Common myeloid progenitor, CD34-positive (primary cell): ENCODE results near the gene MT2A.
A peak's percentile ranks its signal among the peaks of the same experiment; 100 is the strongest.

ENCODE experiments used
- CTCF ChIA-PET: fragments of 350-600 bp; sonication (Branson Sonifier 250); formaldehyde crosslinking; loops from one replicate; lab custom pipeline; 2021; ENCODE audit warnings: antibody characterized with exemption; lab: Charles Lee
- POLR2A ChIA-PET: fragments of 350-600 bp; sonication (Branson Sonifier 250); formaldehyde crosslinking; loops from one replicate; lab custom pipeline; 2021; ENCODE audit warnings: antibody characterized with exemption; lab: Charles Lee
- DNase-seq, 3 donors: peaks; one replicate each; pipeline versions ENCODE4 v3.0.0 to v3.0.0-alpha.2; 2013
- H3K27ac ChIP-seq, 2 experiments: 1 replicate in 1 of 2; 2 replicates in 1 of 2; pipeline ENCODE4 v1.7.0; 2013; ENCODE audit warnings: inconsistent platforms in 2 of 2, low read length in 2 of 2, mild to moderate bottlenecking in 2 of 2, low read depth in 1 of 2, moderate library complexity in 1 of 2; ENCODE audit not compliant: severe bottlenecking in 2 of 2, insufficient read depth in 1 of 2, poor library complexity in 1 of 2
- H3K27me3 ChIP-seq, 5 experiments: replicated peaks in 2 of 5; 1 replicate in 3 of 5; 2 replicates in 2 of 5; pipeline versions ENCODE4 v1.6.1 to v1.7.0; 2013; ENCODE audit warnings: low read length in 4 of 5, mild to moderate bottlenecking in 2 of 5, moderate library complexity in 2 of 5, inconsistent platforms in 1 of 5; ENCODE audit not compliant: insufficient read depth in 5 of 5, control insufficient read depth in 4 of 5
- H3K36me3 ChIP-seq, 4 experiments: 1 replicate in 2 of 4; 2 replicates in 2 of 4; pipeline versions ENCODE4 v1.6.1 to v1.7.0; 2013; ENCODE audit warnings: low read length in 3 of 4, control low read depth in 1 of 4, mild to moderate bottlenecking in 1 of 4; ENCODE audit not compliant: control insufficient read depth in 4 of 4, insufficient read depth in 4 of 4
- H3K4me1 ChIP-seq, 4 experiments: 1 replicate in 3 of 4; 2 replicates in 1 of 4; pipeline versions ENCODE4 v1.6.1 to v1.7.1; 2013; ENCODE audit warnings: low read length in 3 of 4, mild to moderate bottlenecking in 3 of 4, control low read depth in 1 of 4, inconsistent platforms in 1 of 4, moderate library complexity in 1 of 4; ENCODE audit not compliant: control insufficient read depth in 4 of 4, insufficient read depth in 4 of 4; ENCODE audit errors: control extremely low read depth in 1 of 4
- H3K4me3 ChIP-seq, 7 experiments: 1 replicate in 4 of 7; 2 replicates in 3 of 7; pipeline versions ENCODE4 v1.5.1 to v1.7.0; 2013; ENCODE audit warnings: mild to moderate bottlenecking in 7 of 7, low read length in 6 of 7, moderate library complexity in 6 of 7, inconsistent platforms in 2 of 7, low read depth in 2 of 7, control low read depth in 1 of 7; ENCODE audit not compliant: insufficient read depth in 4 of 7, control insufficient read depth in 1 of 7; ENCODE audit errors: extremely low read depth in 1 of 7
- H3K9me3 ChIP-seq, 5 experiments: 1 replicate in 4 of 5; 2 replicates in 1 of 5; pipeline versions ENCODE4 v1.6.1 to v1.7.1; 2013; ENCODE audit warnings: low read length in 4 of 5, mild to moderate bottlenecking in 2 of 5, inconsistent platforms in 1 of 5, low read depth in 1 of 5, moderate library complexity in 1 of 5; ENCODE audit not compliant: control insufficient read depth in 4 of 5, insufficient read depth in 2 of 5; ENCODE audit errors: control extremely low read depth in 1 of 5
- WGBS: methylation state at CpG from one replicate; pipeline ENCODE4 v1.1.5; 2013; ENCODE audit not compliant: insufficient coverage; 5-methylcytosine and 5-hydroxymethylcytosine counted together

Gene MT2A

GRCh38 chr16:56625140-56625942, 17.0 kb downstream of the MT2A start, which contains the start of gene MT1E:
TSS of gene MT1E (plus strand) at chr16:56625781. CDS start at chr16:56625852, 71 bp downstream.
- Histone ChIP-seq H3K36me3 (no peaks in the 10 kb centered on the region), H3K27ac (no peak within 1 kb of the TSS), H3K27me3 (peaks cover 5 to 63% (median 29%) of the 10 kb centered on the region in 5 experiments), H3K4me3 (peak within 1 kb of the TSS in 6 of 7 experiments; percentile 25 to 69 (median 54)), H3K9me3 (no peaks in the 10 kb centered on the region), H3K4me1 (peaks cover 0 to 15% (median 7%) of the 10 kb centered on the region in 4 experiments)
- WGBS, result 4% methylated on average over 60 of the region's 62 CpGs
- POLR2A ChIA-PET, result interaction anchor here (0.6 kb wide), 1 partner anchor 10 kb away, joined by 4 read pairs; no protein-coding TSS in a partner anchor
- peak; percentile 43 to 77 (median 69) for DNase-seq
- CTCF ChIA-PET, result interaction anchor here (0.7 to 0.9 kb wide), 2 partner anchors 18 to 42 kb away, joined by 3 read pairs; no protein-coding TSS in a partner anchor

- CTCF ChIA-PET, result interaction anchor here (0.7 to 0.9 kb wide), 3 partner anchors 18 to 1099 kb away, joined by 3 read pairs; no protein-coding TSS in a partner anchor
- Histone ChIP-seq H3K9me3 (no peaks in the 10 kb centered on the region), H3K27ac (no peak overlapping the region), H3K4me1 (peaks cover 0 to 15% (median 7%) of the 10 kb centered on the region in 4 experiments), H3K27me3 (peaks cover 5 to 71% (median 36%) of the 10 kb centered on the region in 5 experiments), H3K4me3 (peak overlapping the region in 5 of 7 experiments; percentile 25 to 69 (median 64)), H3K36me3 (no peaks in the 10 kb centered on the region)
- 11% methylated on average over 10 of the region's 16 CpGs for WGBS
- DNase-seq, result no peak
- POLR2A ChIA-PET, result interaction anchor here (0.6 kb wide), 1 partner anchor 11 kb away, joined by 4 read pairs; no protein-coding TSS in a partner anchor
Observed at GRCh38 chr16:56625943-56626654, 17.7 kb downstream of the MT2A start.

- no peaks in the 10 kb centered on the region for H3K36me3 ChIP-seq
- no peak overlapping the region for H3K27ac ChIP-seq
- DNase-seq, result no peak
- no peak overlapping the region for H3K4me3 ChIP-seq
- peaks cover 9 to 77% (median 41%) of the 10 kb centered on the region in 5 experiments for H3K27me3 ChIP-seq
- 65% methylated on average over 3 of the region's 7 CpGs for WGBS
- no peaks in the 10 kb centered on the region for H3K9me3 ChIP-seq
- CTCF ChIA-PET, result interaction anchor here (0.9 kb wide), 1 partner anchor 1098 kb away, joined by 3 read pairs; no protein-coding TSS in a partner anchor
- H3K4me1 ChIP-seq, result peaks cover 0 to 15% (median 7%) of the 10 kb centered on the region in 4 experiments
- POLR2A ChIA-PET, result interaction anchor here (0.6 kb wide), 1 partner anchor 53 kb away, joined by 3 read pairs; no protein-coding TSS in a partner anchor
Observed at GRCh38 chr16:56626685-56627084, 18.3 kb downstream of the MT2A start.

- Histone ChIP-seq H3K27ac (no peak overlapping the region), H3K27me3 (peaks cover 9 to 92% (median 50%) of the 10 kb centered on the region in 5 experiments), H3K4me1 (peaks cover 0 to 26% (median 14%) of the 10 kb centered on the region in 4 experiments), H3K36me3 (no peaks in the 10 kb centered on the region), H3K9me3 (no peaks in the 10 kb centered on the region), H3K4me3 (no peak overlapping the region)
- ChIA-PET POLR2A (interaction anchor here (1.0 kb wide), 1 partner anchor 9 kb away, joined by 3 read pairs; the partner anchor contains the start of gene MT1A), CTCF (interaction anchor here (1.1 to 1.3 kb wide), 2 partner anchors 21 to 24 kb away, joined by 3 read pairs; partner anchors contain the start of gene MT2A)
- no peak for DNase-seq
- WGBS, result 85% methylated on average over 6 of the region's 9 CpGs
Observed at GRCh38 chr16:56628486-56629350, 20.3 kb downstream of the MT2A start.

- H3K9me3 ChIP-seq, result no peaks in the 10 kb centered on the region
- no peak overlapping the region for H3K27ac ChIP-seq
- no peak overlapping the region for H3K4me3 ChIP-seq
- CTCF ChIA-PET, result interaction anchor here (1.1 to 2.0 kb wide), 3 partner anchors 17 to 25 kb away, joined by 3 to 5 read pairs (median 3); partner anchors contain the start of gene MT2A
- POLR2A ChIA-PET, result interaction anchor here (1.0 kb wide), 1 partner anchor 9 kb away, joined by 3 read pairs; the partner anchor contains the start of gene MT1A
- peaks cover 9 to 94% (median 50%) of the 10 kb centered on the region in 5 experiments for H3K27me3 ChIP-seq
- peaks cover 0 to 26% (median 14%) of the 10 kb centered on the region in 4 experiments for H3K4me1 ChIP-seq
- H3K36me3 ChIP-seq, result no peaks in the 10 kb centered on the region
- 82% methylated on average over 2 of the region's 3 CpGs for WGBS
- no peak for DNase-seq
Observed at GRCh38 chr16:56629531-56629930, 21.1 kb downstream of the MT2A start.

GRCh38 chr16:56630134-56630533, 21.8 kb downstream of the MT2A start:
- CTCF ChIA-PET, result interaction anchor here (0.9 to 2.0 kb wide), 5 partner anchors 11 to 116 kb away, joined by 3 to 5 read pairs (median 4); no protein-coding TSS in a partner anchor
- no peak for DNase-seq
- POLR2A ChIA-PET, result no interaction called here
- no peaks in the 10 kb centered on the region for H3K9me3 ChIP-seq
- H3K36me3 ChIP-seq, result no peaks in the 10 kb centered on the region
- H3K4me1 ChIP-seq, result peaks cover 0 to 27% (median 14%) of the 10 kb centered on the region in 4 experiments
- peaks cover 9 to 94% (median 49%) of the 10 kb centered on the region in 5 experiments for H3K27me3 ChIP-seq
- H3K27ac ChIP-seq, result no peak overlapping the region
- no peak overlapping the region for H3K4me3 ChIP-seq
- WGBS, result 97% methylated on average over 3 of the region's 3 CpGs
